ENCODE measurements around the gene ADAM12.

DNA sequence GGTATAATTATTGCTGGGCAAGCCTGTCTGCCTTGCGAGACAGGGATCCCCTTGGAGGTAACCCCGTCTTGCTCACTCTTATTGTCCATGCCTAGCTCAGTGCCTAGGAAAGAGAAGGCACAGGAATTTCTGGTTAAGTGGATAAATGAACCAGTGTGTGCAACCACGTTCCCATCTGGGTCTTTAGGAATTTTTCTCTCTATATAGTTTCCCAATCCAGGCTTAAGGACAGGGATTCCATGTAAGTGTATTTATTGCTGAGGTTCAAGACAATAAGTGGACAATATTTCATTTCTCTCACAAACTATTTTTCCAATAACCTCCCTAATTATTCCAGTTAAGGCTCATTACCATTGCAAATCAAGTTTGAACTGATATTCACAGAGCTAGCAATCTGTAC, 8.9 kb upstream of the ADAM12 start:
- TF ChIP-seq EZH2phosphoT487 (IDR thresholded peaks at IDR 0.05; ENCODE audit: borderline replicate concordance, low read length), result no peak
- TF ChIP-seq, protein P1, sequence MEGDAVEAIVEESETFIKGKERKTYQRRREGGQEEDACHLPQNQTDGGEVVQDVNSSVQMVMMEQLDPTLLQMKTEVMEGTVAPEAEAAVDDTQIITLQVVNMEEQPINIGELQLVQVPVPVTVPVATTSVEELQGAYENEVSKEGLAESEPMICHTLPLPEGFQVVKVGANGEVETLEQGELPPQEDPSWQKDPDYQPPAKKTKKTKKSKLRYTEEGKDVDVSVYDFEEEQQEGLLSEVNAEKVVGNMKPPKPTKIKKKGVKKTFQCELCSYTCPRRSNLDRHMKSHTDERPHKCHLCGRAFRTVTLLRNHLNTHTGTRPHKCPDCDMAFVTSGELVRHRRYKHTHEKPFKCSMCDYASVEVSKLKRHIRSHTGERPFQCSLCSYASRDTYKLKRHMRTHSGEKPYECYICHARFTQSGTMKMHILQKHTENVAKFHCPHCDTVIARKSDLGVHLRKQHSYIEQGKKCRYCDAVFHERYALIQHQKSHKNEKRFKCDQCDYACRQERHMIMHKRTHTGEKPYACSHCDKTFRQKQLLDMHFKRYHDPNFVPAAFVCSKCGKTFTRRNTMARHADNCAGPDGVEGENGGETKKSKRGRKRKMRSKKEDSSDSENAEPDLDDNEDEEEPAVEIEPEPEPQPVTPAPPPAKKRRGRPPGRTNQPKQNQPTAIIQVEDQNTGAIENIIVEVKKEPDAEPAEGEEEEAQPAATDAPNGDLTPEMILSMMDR (IDR thresholded peaks at IDR 0.05; ENCODE audit: low read depth, low read length, poor library complexity, severe bottlenecking), result no peak

Measured in DOHH2 (cell line).